GM12878 (cell line): ENCODE measurements around the gene TTLL6.

ENCODE experiments used
- BHLHE40 ChIP-seq, 2 experiments: fragments of 450-650 bp in 1 of 2; IDR thresholded peaks; 2 replicates each; pipeline ENCODE4 v1.6.1; 2011 to 2017; ENCODE audit warnings: low read depth in 2 of 2, borderline replicate concordance in 1 of 2, improper control_type of control experiment in 1 of 2, low read length in 1 of 2, mild to moderate bottlenecking in 1 of 2
- CREB1 ChIP-seq: IDR thresholded peaks from 2 replicates; pipeline ENCODE4 v1.6.1; 2012; ENCODE audit warnings: low read depth, mild to moderate bottlenecking, inconsistent platforms
- CTCF ChIP-seq, 3 experiments: IDR thresholded peaks in 2 of 3; conservative IDR thresholded peaks in 1 of 3; 2 replicates each; pipeline ENCODE4 v1.5.1; 2011; ENCODE audit warnings: low read depth in 3 of 3, low read length in 3 of 3, mild to moderate bottlenecking in 3 of 3, control low read depth in 2 of 3, moderate library complexity in 2 of 3, inconsistent platforms in 1 of 3, mixed read lengths in 1 of 3; ENCODE audit not compliant: control insufficient read depth in 2 of 3, insufficient read depth in 1 of 3; ENCODE audit errors: extremely low read depth in 1 of 3
- MAX ChIP-seq: IDR thresholded peaks from 2 replicates; pipeline ENCODE4 v1.6.1; 2012; ENCODE audit warnings: low read depth, low read length, improper control_type of control experiment
- NBN ChIP-seq: fragments of 450-650 bp; IDR thresholded peaks from 2 replicates; pipeline ENCODE4 v1.6.1; 2016
- NFIC ChIP-seq: IDR thresholded peaks from 2 replicates; pipeline ENCODE4 v1.6.1; 2012; ENCODE audit warnings: low read depth, mild to moderate bottlenecking, inconsistent platforms, low read length, moderate library complexity
- POLR2A ChIP-seq: IDR thresholded peaks from 2 replicates; pipeline ENCODE4 v1.6.1; 2011; ENCODE audit warnings: low read depth, mild to moderate bottlenecking, low read length
- POLR2AphosphoS5 ChIP-seq: IDR thresholded peaks from 2 replicates; pipeline ENCODE4 v1.6.1; 2011; ENCODE audit warnings: mild to moderate bottlenecking, low read length, inconsistent platforms
- RAD21 ChIP-seq: IDR thresholded peaks from 2 replicates; pipeline ENCODE4 v1.6.1; 2011; ENCODE audit warnings: mild to moderate bottlenecking, low read depth, low read length, moderate library complexity; ENCODE audit not compliant: insufficient read depth
- REST ChIP-seq: IDR thresholded peaks from 2 replicates; pipeline ENCODE4 v1.6.1; 2012; ENCODE audit warnings: mild to moderate bottlenecking, low read depth, low read length
- SMAD1 ChIP-seq: fragments of 450-650 bp; IDR thresholded peaks from 2 replicates; pipeline ENCODE4 v1.6.1; 2018; ENCODE audit warnings: mild to moderate bottlenecking, low read depth; ENCODE audit not compliant: partially characterized antibody
- TAF1 ChIP-seq: IDR thresholded peaks from 2 replicates; pipeline ENCODE4 v1.6.1; 2011; ENCODE audit warnings: mild to moderate bottlenecking, low read depth, low read length, borderline replicate concordance

GRCh38 chr17:48818361-48818841 is 1.4 kb upstream of the TTLL6 start:
- TF ChIP-seq SMAD1 (no peak), TAF1 (no peak), CTCF (IDR thresholded peaks at IDR 0.05 in 2 of 3, conservative IDR thresholded peaks at IDR 0.05 in 1 of 3; ENCODE audit: control insufficient read depth in 2 of 3, extremely low read depth in 1 of 3, insufficient read depth in 1 of 3, low read depth in 3 of 3, low read length in 3 of 3) (no peak), MAX (no peak), NFIC (no peak), REST (no peak), RAD21 (no peak), POLR2A (no peak), NBN (no peak), CREB1 (no peak), POLR2AphosphoS5 (no peak), BHLHE40 (IDR thresholded peaks at IDR 0.05; ENCODE audit: borderline replicate concordance in 1 of 2, low read depth in 2 of 2, low read length in 1 of 2) (no peak)
